A549 treated with AZD9567 at 1 μM for 4 hours (cell line): ENCODE results near the gene KIAA1210. TPM values are rescaled to one million over a fixed set of nuclear protein-coding genes. Genes with fewer than 3 reads are reported as not detected.

Experiments
- total RNA-seq: library from RNA; stranded (reverse); fragments of 200-300 nt; extraction: Qiagen RNA extraction; gene quantifications from 5 replicates; pipeline ENCODE4 v1.2.3, GENCODE V29; 2022; ENCODE audit not compliant: insufficient read depth

KIAA1210 gene
- total RNA-seq = 0.01 TPM in 3 of 5 replicates, not detected in the others

GRCh38 chrX:119127650-119128049, at the start of gene KIAA1210:
Gene KIAA1210 (minus strand): TSS chrX:119127812. CDS start chrX:119123642, 4,170 bp downstream.

DNA sequence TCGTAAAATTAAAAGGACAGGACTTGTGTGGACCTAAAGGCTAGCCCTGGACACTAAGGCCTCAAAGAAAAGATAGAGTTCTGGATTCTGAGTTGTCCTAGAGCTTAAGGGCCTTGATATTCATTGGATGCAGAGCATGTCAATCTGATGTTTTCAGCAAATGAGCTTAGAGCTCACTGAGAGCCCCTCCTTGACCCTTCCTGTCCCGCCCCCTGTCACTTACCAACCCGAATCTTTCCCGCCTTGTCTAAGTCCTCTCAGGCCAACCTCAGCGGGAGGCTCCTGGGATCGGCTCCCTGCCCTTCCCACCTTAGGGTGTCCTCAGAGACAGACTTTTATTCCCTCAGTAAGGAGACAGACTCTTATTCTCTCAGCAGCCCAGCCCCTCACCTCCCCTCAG, 54.9 kb downstream of the KIAA1210 start, which contains the start of gene CT47C1:
Gene CT47C1 (plus strand): TSS at position 250 of the 400 bp plus-strand sequence. CDS start 233 bp downstream, outside the sequence.

Other genes starting within 250 kb of the KIAA1210 start
- 1.9 to 3.4 TPM (median 2.8 TPM) in 5 replicates for gene LONRF3, start 153.2 kb downstream of the KIAA1210 start, total RNA-seq
- not detected in 5 replicates for gene CT47C1, start 54.8 kb downstream of the KIAA1210 start, total RNA-seq
- 135 to 178 TPM (median 158 TPM) in 5 replicates for gene PGRMC1, start 108.5 kb upstream of the KIAA1210 start, total RNA-seq